Esophagus (tissue), 2 donors: ENCODE data around the gene ICAM2. TPM values are rescaled to one million over a fixed set of nuclear protein-coding genes. Genes with fewer than 3 reads are reported as not detected.

Experiments
- H3K27ac ChIP-seq, 2 donors: one replicate each; pipeline ENCODE4 v1.5.1; 2013; ENCODE audit warnings: low read depth in 2 of 2, mild to moderate bottlenecking in 2 of 2, inconsistent platforms in 1 of 2, low read length in 1 of 2, moderate library complexity in 1 of 2
- H3K27me3 ChIP-seq, 2 donors: one replicate each; pipeline ENCODE4 v1.6.1; 2013; ENCODE audit warnings: low read length in 2 of 2, control low read depth in 1 of 2, mild to moderate bottlenecking in 1 of 2; ENCODE audit not compliant: insufficient read depth in 2 of 2, control insufficient read depth in 1 of 2
- H3K36me3 ChIP-seq, 2 donors: one replicate each; pipeline ENCODE4 v1.6.1; 2013; ENCODE audit warnings: low read length in 1 of 2; ENCODE audit not compliant: control insufficient read depth in 2 of 2, insufficient read depth in 2 of 2
- H3K4me1 ChIP-seq, 2 donors: one replicate each; pipeline ENCODE4 v1.6.1; 2013; ENCODE audit warnings: low read length in 1 of 2; ENCODE audit not compliant: control insufficient read depth in 2 of 2, insufficient read depth in 2 of 2
- H3K4me3 ChIP-seq, 2 donors: one replicate each; pipeline ENCODE4 v1.5.1; 2013; ENCODE audit warnings: low read length in 2 of 2, mild to moderate bottlenecking in 2 of 2, low read depth in 1 of 2, moderate library complexity in 1 of 2
- H3K9me3 ChIP-seq, 2 donors: one replicate each; pipeline ENCODE4 v1.6.1; 2013; ENCODE audit warnings: mild to moderate bottlenecking in 2 of 2, low read depth in 1 of 2, low read length in 1 of 2, moderate library complexity in 1 of 2; ENCODE audit not compliant: control insufficient read depth in 2 of 2, insufficient read depth in 1 of 2
- WGBS, 2 donors: extraction: QIAGEN DNeasy Blood & Tissue Kit; methylation state at CpG; one replicate each; pipeline ENCODE4 v1.1.7; 2013; 5-methylcytosine and 5-hydroxymethylcytosine counted together
- polyA plus RNA-seq, 2 donors: library from polyadenylated mRNA; stranded (reverse); fragments of 200-250 nt; gene quantifications; one replicate each; pipeline ENCODE4 v1.2.3, GENCODE V29; 2013
- donor health status: healthy with polysubstance abuse.
- donor health status: Bipolar disorder and iron deficiency.

ICAM2 gene
- polyA plus RNA-seq, 2 donors, result 4.2 to 8.9 TPM

GRCh38 chr17:63955232-63955631 is 65.2 kb downstream of the ICAM2 start:
- no peaks in the 10 kb centered on the region for H3K27me3 ChIP-seq
- peaks cover 0 to 3% of the 10 kb centered on the region in 2 donors for H3K4me1 ChIP-seq
- no peaks in the 10 kb centered on the region for H3K9me3 ChIP-seq
- H3K4me3 ChIP-seq, result no peak overlapping the region
- H3K27ac ChIP-seq, result no peak overlapping the region
- 80 to 84% methylated on average over 11 of the region's 11 CpGs for WGBS, 2 donors
- no peaks in the 10 kb centered on the region for H3K36me3 ChIP-seq

- H3K9me3 ChIP-seq, result no peaks in the 10 kb centered on the region
- no peak overlapping the region for H3K27ac ChIP-seq
- 50 to 54% methylated on average over 11 of the region's 11 CpGs for WGBS, 2 donors
- H3K36me3 ChIP-seq, result no peaks in the 10 kb centered on the region
- no peaks in the 10 kb centered on the region for H3K4me1 ChIP-seq
- no peaks in the 10 kb centered on the region for H3K27me3 ChIP-seq
- no peak overlapping the region for H3K4me3 ChIP-seq
Observed at GRCh38 chr17:63954402-63955063, 65.9 kb downstream of the ICAM2 start.

Other genes starting within 250 kb of the ICAM2 start
- 10 to 100 TPM; 16.3 to 36.4 TPM for gene CCDC47, start 247.0 kb downstream of the ICAM2 start, polyA plus RNA-seq
- 10 to 100 TPM; 48.7 to 69.6 TPM for gene DDX42, start 246.5 kb downstream of the ICAM2 start, polyA plus RNA-seq
- 100 to 1,000 TPM; 137 to 156 TPM for gene PSMC5, start 193.2 kb downstream of the ICAM2 start, polyA plus RNA-seq
- gene FTSJ3, start 193.0 kb downstream of the ICAM2 start, polyA plus RNA-seq, result 10 to 100 TPM; 15.1 to 18.5 TPM
- 10 to 100 TPM; 54.4 to 62.4 TPM for gene SMARCD2, start 177.9 kb downstream of the ICAM2 start, polyA plus RNA-seq
- gene CSH2, start 147.0 kb downstream of the ICAM2 start, polyA plus RNA-seq, result not detected
- gene GH2, start 138.7 kb downstream of the ICAM2 start, polyA plus RNA-seq, result not detected
- not detected for gene CSH1, start 124.1 kb downstream of the ICAM2 start, polyA plus RNA-seq
- gene CSHL1, start 109.4 kb downstream of the ICAM2 start, polyA plus RNA-seq, result not detected
- gene GH1, start 101.8 kb downstream of the ICAM2 start, polyA plus RNA-seq, result not detected
- gene CD79B, start 88.3 kb downstream of the ICAM2 start, polyA plus RNA-seq, result 1 to 10 TPM; 1.2 to 1.5 TPM
- under 1 TPM; 0.01 to 0.08 TPM for gene SCN4A, start 47.7 kb downstream of the ICAM2 start, polyA plus RNA-seq
- gene PRR29, start 22.3 kb downstream of the ICAM2 start, polyA plus RNA-seq, result under 1 TPM; 0.07 to 0.22 TPM
- gene ERN1, start 109.5 kb upstream of the ICAM2 start, polyA plus RNA-seq, result 1 to 10 TPM; 4.5 TPM
- gene TEX2, start 242.6 kb upstream of the ICAM2 start, polyA plus RNA-seq, result 10 to 100 TPM in 1 of 2 donors, 1 to 10 TPM in 1; 7.9 to 10.6 TPM